Cardiac septum (tissue), 1 donor: ENCODE results near the gene CCND1. TPM values are rescaled to one million over a fixed set of nuclear protein-coding genes. Genes with fewer than 3 reads are reported as not detected.

Experiments
- DNase-seq: peaks from one replicate; pipeline ENCODE4 v3.0.0-alpha.2; 2020; ENCODE audit warnings: low spot score
- intact Hi-C: fragments of 100-400 bp; cut with DNase I; formaldehyde crosslinking; loops from one replicate; pipeline ENCODE4 v1.14.0; 2022
- total RNA-seq: library from RNA; stranded (reverse); fragmentation: NEBNext Ultra II Directional; extraction: Animal tissue kit (Norgen Biotek cat#: 25700); gene quantifications from one replicate; pipeline ENCODE4 v1.2.1, GENCODE V29; 2021
- donor health status: DM: no; HTN: no; CAD: no.

The CCND1 gene
- total RNA-seq, 1 donor from 2014 or later, result 258 TPM

- intact Hi-C loops, result loop anchor here (10.0 kb wide), 1 partner anchor 743 kb away; the partner anchor contains the start of genes IGHMBP2 and MRPL21
These were observed 7.0 kb downstream of the CCND1 start for GRCh38 chr11:69647761-69648497.

GRCh38 chr11:69648679-69649575 is 8.0 kb downstream of the CCND1 start:
- intact Hi-C loops, result loop anchor here (10.0 kb wide), 1 partner anchor 744 kb away; the partner anchor contains the start of genes IGHMBP2 and MRPL21
- no peak for DNase-seq

More at GRCh38 chr11:69647761-69648497, 7.0 kb downstream of the CCND1 start:
- no peak for DNase-seq

- intact Hi-C loops, result loop anchor here (10.0 kb wide), 1 partner anchor 745 kb away; the partner anchor contains the start of genes IGHMBP2 and MRPL21
- DNase-seq, result no peak
These were observed 8.6 kb downstream of the CCND1 start for GRCh38 chr11:69649576-69649900.

- no peak for DNase-seq
- intact Hi-C loops, result no loop called here
These were observed 9.3 kb downstream of the CCND1 start for GRCh38 chr11:69650081-69650831.

GRCh38 chr11:69650832-69651344 is 9.9 kb downstream of the CCND1 start:
- intact Hi-C loops, result no loop called here
- DNase-seq, result no peak

GRCh38 chr11:69651834-69652620 is 11.1 kb downstream of the CCND1 start:
- no peak for DNase-seq
- intact Hi-C loops, result no loop called here

GRCh38 chr11:69652999-69653398 is 12.0 kb downstream of the CCND1 start:
- no peak for DNase-seq
- intact Hi-C loops, result no loop called here

GRCh38 chr11:69653406-69653960 is 12.5 kb downstream of the CCND1 start:
- no peak for DNase-seq
- intact Hi-C loops, result no loop called here

- no peak for DNase-seq
- intact Hi-C loops, result no loop called here
These were observed 13.2 kb downstream of the CCND1 start for GRCh38 chr11:69654001-69654659.

- peak; percentile 33 for DNase-seq
These were observed 13.9 kb downstream of the CCND1 start for GRCh38 chr11:69654660-69655478.

GRCh38 chr11:69655479-69656428 is 14.8 kb downstream of the CCND1 start:
- intact Hi-C loops, result no loop called here
- peak; percentile 44 for DNase-seq

More at GRCh38 chr11:69654660-69655478, 13.9 kb downstream of the CCND1 start:
- intact Hi-C loops, result no loop called here

- no peak for DNase-seq
- intact Hi-C loops, result no loop called here
These were observed 15.8 kb downstream of the CCND1 start for GRCh38 chr11:69656536-69657455.

GRCh38 chr11:69657456-69657910 is 16.5 kb downstream of the CCND1 start:
- intact Hi-C loops, result no loop called here
- DNase-seq, result no peak

- no peak for DNase-seq
- intact Hi-C loops, result no loop called here
These were observed 17.1 kb downstream of the CCND1 start for GRCh38 chr11:69657911-69658625.
